A549 (cell line): ENCODE data around the gene TMEM231. TPM values are rescaled to one million over a fixed set of nuclear protein-coding genes. Genes with fewer than 3 reads are reported as not detected.
A peak's percentile ranks its signal among the peaks of the same experiment; 100 is the strongest.

Experiments used
- ATAC-seq, 2 experiments: fragments of 200-7000 bp in 1 of 2; fragments of >200 bp in 1 of 2; cut with Nextera tagmentation in 1 of 2; cut with Tn5 transposase in 1 of 2; 3 replicates each; pipeline versions ENCODE4 v1.8.0 to v1.9.1; 2018 to 2020; ENCODE audit warnings: mild to moderate bottlenecking in 1 of 2, moderate library complexity in 1 of 2
- CTCF ChIA-PET: fragments of 300-600 bp; sonication (Branson Sonifier 250); formaldehyde crosslinking; extraction: SDS; loops from one replicate; lab custom pipeline; 2021; ENCODE audit warnings: antibody characterized with exemption, inconsistent platforms; lab: Yijun Ruan, JAX
- POLR2A ChIA-PET: fragments of 350-600 bp; formaldehyde crosslinking; extraction: SDS; loops from one replicate; lab custom pipeline; 2021; ENCODE audit warnings: antibody characterized with exemption, inconsistent platforms; lab: Yijun Ruan, JAX
- DNase-seq, 2 experiments: peaks; one replicate each; pipeline versions ENCODE4 v3.0.0 to v3.0.0-alpha.2; 2011 to 2016; ENCODE audit warnings: low read depth in 1 of 2, low spot score in 1 of 2
- FAIRE-seq: peaks from 2 replicates; lab custom pipeline; 2011; peaks lifted over from hg19 to GRCh38; lab: Jason Lieb, UNC
- H3K27ac ChIP-seq, 2 experiments: fragments of >200 bp; sonication (Bioruptor Twin); formaldehyde crosslinking; 3 replicates each; pipeline ENCODE4 v1.5.1; 2016 to 2017
- H3K4me1 ChIP-seq: fragments of >200 bp; sonication (Bioruptor Twin); formaldehyde crosslinking; 3 replicates; pipeline ENCODE4 v1.6.1; 2016
- H3K4me2 ChIP-seq: fragments of >200 bp; sonication (Bioruptor Twin); formaldehyde crosslinking; 3 replicates; pipeline ENCODE4 v1.6.1; 2016
- H3K4me3 ChIP-seq: fragments of >200 bp; sonication (Bioruptor Twin); formaldehyde crosslinking; 3 replicates; pipeline ENCODE4 v1.5.1; 2016
- H3K9me3 ChIP-seq: fragments of >200 bp; sonication (Bioruptor Twin); formaldehyde crosslinking; 3 replicates; pipeline ENCODE4 v1.6.1; 2016
- CBX2 ChIP-seq: fragments of 200-600 bp; sonication (generic); IDR thresholded peaks from 2 replicates; pipeline ENCODE4 v1.6.1; 2016; ENCODE audit warnings: low read depth, mild to moderate bottlenecking, borderline replicate concordance
- CBX8 ChIP-seq: fragments of 200-600 bp; sonication (generic); IDR thresholded peaks from 2 replicates; pipeline ENCODE4 v1.6.1; 2016
- CHD2 ChIP-seq: fragments of 150-350 bp; IDR thresholded peaks from 2 replicates; pipeline ENCODE4 v1.6.1; 2014; ENCODE audit warnings: low read length; ENCODE audit not compliant: partially characterized antibody
- EHMT2 ChIP-seq: fragments of 200-600 bp; sonication (generic); IDR thresholded peaks from 2 replicates; pipeline ENCODE4 v1.6.1; 2016; ENCODE audit warnings: antibody characterized with exemption, low read depth, mild to moderate bottlenecking, moderate library complexity
- ESRRA ChIP-seq: fragments of 150-350 bp; IDR thresholded peaks from 2 replicates; pipeline ENCODE4 v1.6.1; 2014; ENCODE audit warnings: mild to moderate bottlenecking, low read length, borderline replicate concordance
- FOSL2 ChIP-seq, 2 experiments: fragments of 450-650 bp in 1 of 2; fragments of >200 bp in 1 of 2; sonication (Bioruptor Twin) in 1 of 2; formaldehyde crosslinking; IDR thresholded peaks; 2 replicates each; pipeline versions ENCODE4 v1.5.0 to v1.6.1; 2016 to 2020; ENCODE audit warnings: mild to moderate bottlenecking in 1 of 2, moderate library complexity in 1 of 2
- GATA3 ChIP-seq: IDR thresholded peaks from 2 replicates; pipeline ENCODE4 v1.6.1; 2012; ENCODE audit warnings: borderline replicate concordance
- HEYL ChIP-seq: fragments of 250-450 bp; sonication (Bioruptor Pico); IDR thresholded peaks from 2 replicates; pipeline ENCODE4 v1.8.0; 2021; ENCODE audit warnings: mild to moderate bottlenecking, moderate library complexity
- HOXA7 ChIP-seq: fragments of 250-450 bp; sonication (Bioruptor Pico); IDR thresholded peaks from 2 replicates; pipeline ENCODE4 v1.5.0; 2020; ENCODE audit warnings: mild to moderate bottlenecking, moderate library complexity
- HOXB13 ChIP-seq: fragments of 250-450 bp; sonication (Bioruptor Pico); IDR thresholded peaks from 2 replicates; pipeline ENCODE4 v1.5.0; 2020; ENCODE audit warnings: low read depth, mild to moderate bottlenecking, moderate library complexity
- JUN ChIP-seq, 2 experiments: fragments of >200 bp; sonication (Bioruptor Twin); formaldehyde crosslinking; IDR thresholded peaks; 2 replicates in 1 of 2; 3 replicates in 1 of 2; pipeline ENCODE4 v1.6.1; 2016 to 2017
- KDM1A ChIP-seq: fragments of 200-600 bp; sonication (generic); IDR thresholded peaks from 2 replicates; pipeline ENCODE4 v1.6.1; 2016; ENCODE audit warnings: low read depth, mild to moderate bottlenecking
- KDM5A ChIP-seq: fragments of 200-600 bp; sonication (generic); IDR thresholded peaks from 2 replicates; pipeline ENCODE4 v1.6.1; 2016; ENCODE audit warnings: antibody characterized with exemption, mild to moderate bottlenecking
- MAFK ChIP-seq: fragments of 450-650 bp; IDR thresholded peaks from 2 replicates; pipeline ENCODE4 v1.6.1; 2014; ENCODE audit not compliant: partially characterized antibody
- PHF8 ChIP-seq: fragments of 200-600 bp; sonication (generic); IDR thresholded peaks from 2 replicates; pipeline ENCODE4 v1.6.1; 2016; ENCODE audit warnings: low read depth, mild to moderate bottlenecking, antibody characterized with exemption, moderate library complexity, borderline replicate concordance
- POLR2A ChIP-seq: IDR thresholded peaks from 2 replicates; pipeline ENCODE4 v1.6.1; 2012; ENCODE audit warnings: mild to moderate bottlenecking, low read length
- POLR2AphosphoS2 ChIP-seq: conservative IDR thresholded peaks from 2 replicates; pipeline ENCODE4 v1.6.1; 2012; ENCODE audit warnings: low read length, improper control_type of control experiment, inconsistent platforms
- RAD21 ChIP-seq, 2 experiments: fragments of >200 bp in 1 of 2; sonication (Bioruptor Twin) in 1 of 2; formaldehyde crosslinking in 1 of 2; IDR thresholded peaks in 1 of 2; conservative IDR thresholded peaks in 1 of 2; 2 replicates in 1 of 2; 3 replicates in 1 of 2; pipeline ENCODE4 v1.6.1; 2012 to 2018; ENCODE audit warnings: inconsistent platforms in 1 of 2
- RARB ChIP-seq: fragments of 250-450 bp; sonication (Bioruptor Pico); IDR thresholded peaks from 2 replicates; pipeline ENCODE4 v1.8.0; 2021; ENCODE audit warnings: mild to moderate bottlenecking, moderate library complexity
- RFX5 ChIP-seq: fragments of 450-650 bp; IDR thresholded peaks from 2 replicates; pipeline ENCODE4 v1.7.1; 2014; ENCODE audit warnings: antibody characterized with exemption, mild to moderate bottlenecking, moderate library complexity
- RNF2 ChIP-seq: fragments of 200-600 bp; sonication (generic); IDR thresholded peaks from 2 replicates; pipeline ENCODE4 v1.6.1; 2016; ENCODE audit warnings: low read depth, mild to moderate bottlenecking, antibody characterized with exemption, moderate library complexity, borderline replicate concordance
- TFCP2L1 ChIP-seq: fragments of 250-450 bp; sonication (Bioruptor Pico); IDR thresholded peaks from 2 replicates; pipeline ENCODE4 v1.5.0; 2021; ENCODE audit warnings: mild to moderate bottlenecking
- TP53 ChIP-seq: fragments of 250-450 bp; sonication (Bioruptor Pico); IDR thresholded peaks from 2 replicates; pipeline ENCODE4 v1.5.0; 2021; ENCODE audit warnings: mild to moderate bottlenecking, moderate library complexity
- ZSCAN20 ChIP-seq: fragments of 250-450 bp; sonication (Bioruptor Pico); IDR thresholded peaks from 2 replicates; pipeline ENCODE4 v1.8.0; 2022; ENCODE audit warnings: mild to moderate bottlenecking, moderate library complexity
- WGBS: methylation state at CpG from one replicate; pipeline ENCODE4 v1.1.6; 2017; ENCODE audit errors: missing lambda C conversion rate; 5-methylcytosine and 5-hydroxymethylcytosine counted together
- polyA plus RNA-seq, 4 experiments: library from polyadenylated mRNA; depleted of rRNA in 3 of 4; stranded (reverse); fragments of >200 nt; fragmentation: RNase III in 1 of 4; extraction: RNeasy Plus Mini Kit Qiagen cat#74134 plus additional on column Dnase treatment in 1 of 4; gene quantifications; 2 replicates in 3 of 4; 3 replicates in 1 of 4; pipeline ENCODE4 v1.2.3, GENCODE V29; 2011 to 2017
- TF ChIP-seq, protein P1 (sequence below): fragments of >200 bp; sonication (Bioruptor Twin); formaldehyde crosslinking; IDR thresholded peaks from 2 replicates; pipeline ENCODE4 v1.6.1; 2016
- TF ChIP-seq, protein P2 (sequence below): fragments of 200-600 bp; sonication (generic); IDR thresholded peaks from 2 replicates; pipeline ENCODE4 v1.6.1; 2016; ENCODE audit warnings: antibody characterized with exemption, mild to moderate bottlenecking, moderate library complexity
- TF ChIP-seq, protein P3 (sequence below): IDR thresholded peaks from 2 replicates; pipeline ENCODE4 v1.6.1; 2012
- TF ChIP-seq, protein P4 (sequence below): fragments of >200 bp; sonication (Bioruptor Twin); formaldehyde crosslinking; IDR thresholded peaks from 3 replicates; pipeline ENCODE4 v1.6.1; 2016
- TF ChIP-seq, protein P5 (sequence below): IDR thresholded peaks from 2 replicates; pipeline ENCODE4 v1.6.1; 2012
- TF ChIP-seq, protein P6 (sequence below): fragments of 450-650 bp; IDR thresholded peaks from 2 replicates; pipeline ENCODE4 v1.6.1; 2014; ENCODE audit warnings: antibody characterized with exemption

Gene TMEM231
- polyA plus RNA-seq, 2 of the 4 experiments (the other 2 are of a cell fraction) = 5.3 to 11.4 TPM

DNA sequence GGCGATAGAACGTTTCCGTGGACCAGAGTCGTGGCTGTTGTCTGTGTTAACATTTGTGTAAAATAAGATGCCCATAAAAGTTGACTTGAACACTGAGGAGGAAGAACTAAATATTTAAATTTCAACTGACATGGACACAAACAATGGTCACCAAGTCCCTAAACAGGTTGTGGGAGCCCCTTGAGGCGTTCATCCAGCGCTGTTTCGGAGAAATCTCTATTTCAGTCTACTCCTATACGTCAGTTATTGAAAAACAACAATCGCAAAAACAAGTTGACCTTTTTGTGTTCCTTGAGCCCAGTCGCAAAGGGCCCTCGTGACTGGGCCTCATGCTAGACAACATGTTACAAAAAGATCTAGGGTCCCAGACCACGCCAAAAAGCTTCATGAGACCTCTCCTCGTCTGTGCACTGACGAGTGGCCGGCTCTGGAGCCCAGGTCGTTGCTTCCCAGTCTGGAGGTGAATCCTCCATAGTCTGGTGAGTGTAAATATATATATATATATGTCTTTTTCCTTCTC lies 439 bp upstream of the TMEM231 start:
- H3K27ac ChIP-seq = peak overlapping the region; percentile 70 to 76
- H3K4me3 ChIP-seq = peak overlapping the region; percentile 80
- 37% methylated on average over 16 of the region's 16 CpGs for WGBS
- POLR2A ChIA-PET = interaction anchor here (1.2 to 2.7 kb wide), 3 partner anchors 9 to 66 kb away, joined by 4 to 15 read pairs (median 11); partner anchors contain the start of genes ADAT1 and GABARAPL2
- peak overlapping the region; percentile 98 for H3K4me2 ChIP-seq
- ATAC-seq (no peak), DNase-seq (no peak), FAIRE-seq (no peak)
- CTCF ChIA-PET = interaction anchor here (1.0 to 8.3 kb wide), 5 partner anchors 9 to 91 kb away, joined by 3 to 51 read pairs (median 6); no protein-coding TSS in a partner anchor
- peaks cover 13% of the 10 kb centered on the region; the same call in 2 of the 3 replicates for H3K4me1 ChIP-seq
- no peaks in the 10 kb centered on the region for H3K9me3 ChIP-seq
- TF ChIP-seq, protein P1, sequence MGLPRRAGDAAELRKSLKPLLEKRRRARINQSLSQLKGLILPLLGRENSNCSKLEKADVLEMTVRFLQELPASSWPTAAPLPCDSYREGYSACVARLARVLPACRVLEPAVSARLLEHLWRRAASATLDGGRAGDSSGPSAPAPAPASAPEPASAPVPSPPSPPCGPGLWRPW = no peak
- TF ChIP-seq GATA3 (no peak), RNF2 (no peak), HEYL (CRISPR knock-in tag) (no peak), CBX2 (no peak), TP53 (CRISPR knock-in tag) (no peak), ZSCAN20 (CRISPR knock-in tag) (no peak), TFCP2L1 (CRISPR knock-in tag) (no peak), HOXB13 (CRISPR knock-in tag) (no peak), ESRRA (no peak), RAD21 (conservative IDR thresholded peaks at IDR 0.05 in 1 of 2, IDR thresholded peaks at IDR 0.05 in 1 of 2) (no peak), RARB (no peak), JUN (IDR thresholded peaks at IDR 0.05) (no peak), CBX8 (no peak)
- TF ChIP-seq, protein P2, sequence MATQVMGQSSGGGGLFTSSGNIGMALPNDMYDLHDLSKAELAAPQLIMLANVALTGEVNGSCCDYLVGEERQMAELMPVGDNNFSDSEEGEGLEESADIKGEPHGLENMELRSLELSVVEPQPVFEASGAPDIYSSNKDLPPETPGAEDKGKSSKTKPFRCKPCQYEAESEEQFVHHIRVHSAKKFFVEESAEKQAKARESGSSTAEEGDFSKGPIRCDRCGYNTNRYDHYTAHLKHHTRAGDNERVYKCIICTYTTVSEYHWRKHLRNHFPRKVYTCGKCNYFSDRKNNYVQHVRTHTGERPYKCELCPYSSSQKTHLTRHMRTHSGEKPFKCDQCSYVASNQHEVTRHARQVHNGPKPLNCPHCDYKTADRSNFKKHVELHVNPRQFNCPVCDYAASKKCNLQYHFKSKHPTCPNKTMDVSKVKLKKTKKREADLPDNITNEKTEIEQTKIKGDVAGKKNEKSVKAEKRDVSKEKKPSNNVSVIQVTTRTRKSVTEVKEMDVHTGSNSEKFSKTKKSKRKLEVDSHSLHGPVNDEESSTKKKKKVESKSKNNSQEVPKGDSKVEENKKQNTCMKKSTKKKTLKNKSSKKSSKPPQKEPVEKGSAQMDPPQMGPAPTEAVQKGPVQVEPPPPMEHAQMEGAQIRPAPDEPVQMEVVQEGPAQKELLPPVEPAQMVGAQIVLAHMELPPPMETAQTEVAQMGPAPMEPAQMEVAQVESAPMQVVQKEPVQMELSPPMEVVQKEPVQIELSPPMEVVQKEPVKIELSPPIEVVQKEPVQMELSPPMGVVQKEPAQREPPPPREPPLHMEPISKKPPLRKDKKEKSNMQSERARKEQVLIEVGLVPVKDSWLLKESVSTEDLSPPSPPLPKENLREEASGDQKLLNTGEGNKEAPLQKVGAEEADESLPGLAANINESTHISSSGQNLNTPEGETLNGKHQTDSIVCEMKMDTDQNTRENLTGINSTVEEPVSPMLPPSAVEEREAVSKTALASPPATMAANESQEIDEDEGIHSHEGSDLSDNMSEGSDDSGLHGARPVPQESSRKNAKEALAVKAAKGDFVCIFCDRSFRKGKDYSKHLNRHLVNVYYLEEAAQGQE = no peak
- TF ChIP-seq, protein P3, sequence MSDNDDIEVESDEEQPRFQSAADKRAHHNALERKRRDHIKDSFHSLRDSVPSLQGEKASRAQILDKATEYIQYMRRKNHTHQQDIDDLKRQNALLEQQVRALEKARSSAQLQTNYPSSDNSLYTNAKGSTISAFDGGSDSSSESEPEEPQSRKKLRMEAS = no peak
- TF ChIP-seq, protein P4, sequence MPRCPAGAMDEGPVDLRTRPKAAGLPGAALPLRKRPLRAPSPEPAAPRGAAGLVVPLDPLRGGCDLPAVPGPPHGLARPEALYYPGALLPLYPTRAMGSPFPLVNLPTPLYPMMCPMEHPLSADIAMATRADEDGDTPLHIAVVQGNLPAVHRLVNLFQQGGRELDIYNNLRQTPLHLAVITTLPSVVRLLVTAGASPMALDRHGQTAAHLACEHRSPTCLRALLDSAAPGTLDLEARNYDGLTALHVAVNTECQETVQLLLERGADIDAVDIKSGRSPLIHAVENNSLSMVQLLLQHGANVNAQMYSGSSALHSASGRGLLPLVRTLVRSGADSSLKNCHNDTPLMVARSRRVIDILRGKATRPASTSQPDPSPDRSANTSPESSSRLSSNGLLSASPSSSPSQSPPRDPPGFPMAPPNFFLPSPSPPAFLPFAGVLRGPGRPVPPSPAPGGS = no peak
- TF ChIP-seq, protein P5, sequence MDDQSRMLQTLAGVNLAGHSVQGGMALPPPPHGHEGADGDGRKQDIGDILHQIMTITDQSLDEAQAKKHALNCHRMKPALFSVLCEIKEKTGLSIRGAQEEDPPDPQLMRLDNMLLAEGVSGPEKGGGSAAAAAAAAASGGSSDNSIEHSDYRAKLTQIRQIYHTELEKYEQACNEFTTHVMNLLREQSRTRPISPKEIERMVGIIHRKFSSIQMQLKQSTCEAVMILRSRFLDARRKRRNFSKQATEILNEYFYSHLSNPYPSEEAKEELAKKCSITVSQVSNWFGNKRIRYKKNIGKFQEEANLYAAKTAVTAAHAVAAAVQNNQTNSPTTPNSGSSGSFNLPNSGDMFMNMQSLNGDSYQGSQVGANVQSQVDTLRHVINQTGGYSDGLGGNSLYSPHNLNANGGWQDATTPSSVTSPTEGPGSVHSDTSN = no peak

DNA sequence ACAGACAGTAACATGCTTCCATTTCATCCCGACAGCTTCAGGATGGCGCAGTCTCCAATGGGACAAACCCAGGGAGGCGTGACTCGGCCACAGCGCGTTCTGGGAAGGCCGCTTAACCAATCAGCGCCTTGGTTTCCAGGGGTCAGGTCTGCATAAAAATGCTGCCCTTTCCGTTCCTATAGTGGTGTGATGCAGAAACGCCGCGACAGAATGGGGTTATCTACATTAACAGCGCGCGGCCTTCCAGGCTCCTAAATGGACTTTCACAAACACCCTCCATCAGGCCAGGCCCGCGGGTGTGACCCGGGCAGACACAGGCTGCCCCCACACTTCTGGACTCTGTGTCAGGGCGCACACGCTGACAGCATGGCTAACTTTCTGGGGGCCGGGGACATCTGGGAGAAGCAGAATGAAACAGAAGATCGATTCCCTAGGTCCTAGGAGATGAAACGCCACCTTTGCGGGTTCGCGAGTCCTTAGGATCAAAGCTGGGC lies 792 bp downstream of the TMEM231 start:
- 1% methylated on average over 20 of the region's 26 CpGs for WGBS
- TF ChIP-seq RNF2 (no peak), TP53 (CRISPR knock-in tag) (no peak), POLR2AphosphoS2 (no peak), KDM5A (peak; percentile 35; the same call in 1 of the 2 replicates), JUN (IDR thresholded peaks at IDR 0.05) (no peak), KDM1A (no peak), FOSL2 (IDR thresholded peaks at IDR 0.05) (no peak), FOSL2 (CRISPR knock-in tag; IDR thresholded peaks at IDR 0.05) (no peak), EHMT2 (no peak), MAFK (peak; percentile 6), POLR2A (0 out of 2 replicates have a peak, but pooled peaks have one; percentile 17), HOXA7 (CRISPR knock-in tag) (no peak), CHD2 (no peak), PHF8 (peak; percentile 14; the same call in 1 of the 2 replicates), HEYL (CRISPR knock-in tag) (no peak), RFX5 (0 out of 2 replicates have a peak, but pooled peaks have one; percentile 56)
- TF ChIP-seq, protein P6, sequence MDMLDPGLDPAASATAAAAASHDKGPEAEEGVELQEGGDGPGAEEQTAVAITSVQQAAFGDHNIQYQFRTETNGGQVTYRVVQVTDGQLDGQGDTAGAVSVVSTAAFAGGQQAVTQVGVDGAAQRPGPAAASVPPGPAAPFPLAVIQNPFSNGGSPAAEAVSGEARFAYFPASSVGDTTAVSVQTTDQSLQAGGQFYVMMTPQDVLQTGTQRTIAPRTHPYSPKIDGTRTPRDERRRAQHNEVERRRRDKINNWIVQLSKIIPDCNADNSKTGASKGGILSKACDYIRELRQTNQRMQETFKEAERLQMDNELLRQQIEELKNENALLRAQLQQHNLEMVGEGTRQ = no peak

More for the DNA sequence above, 792 bp downstream of the TMEM231 start:
- peak overlapping the region; percentile 69 to 76 for H3K27ac ChIP-seq
- peak overlapping the region; percentile 80 for H3K4me3 ChIP-seq
- H3K4me1 ChIP-seq = peaks cover 13% of the 10 kb centered on the region; the same call in 2 of the 3 replicates
- DNase-seq = peak; percentile 94 to 97
- peak overlapping the region; percentile 98 for H3K4me2 ChIP-seq
- no peaks in the 10 kb centered on the region for H3K9me3 ChIP-seq
- CTCF ChIA-PET = interaction anchor here (1.0 to 8.3 kb wide), 5 partner anchors 10 to 90 kb away, joined by 4 to 51 read pairs (median 6); no protein-coding TSS in a partner anchor
- no peak for FAIRE-seq
- ATAC-seq = peak; percentile 91 to 93
- POLR2A ChIA-PET = interaction anchor here (0.6 to 2.7 kb wide), 5 partner anchors 11 to 92 kb away, joined by 3 to 15 read pairs (median 4); partner anchors contain the start of genes ADAT1, GABARAPL2, KARS1 and TERF2IP
